GM12878 (cell line): ENCODE data around the gene TRIM45. TPM values are rescaled to one million over a fixed set of nuclear protein-coding genes. Genes with fewer than 3 reads are reported as not detected.

ENCODE experiments used
- ATAC-seq: fragments of 200-7000 bp; cut with Tn5 transposase; 3 replicates; pipeline ENCODE4 v1.9.1; 2020; ENCODE audit warnings: mild to moderate bottlenecking, moderate library complexity
- BruUV-seq: library from RNA; stranded (reverse); fragments of 400-500 nt; replicated peaks from 2 replicates; lab custom pipeline; 2021; lab: Mats Ljungman, UMichigan
- CTCF ChIA-PET: fragments of 300-600 bp; sonication (Branson Sonifier 250); formaldehyde crosslinking; extraction: SDS; loops from one replicate; lab custom pipeline; 2021; ENCODE audit warnings: inconsistent platforms; lab: Yijun Ruan, JAX
- POLR2A ChIA-PET: fragments of 350-600 bp; formaldehyde crosslinking; extraction: SDS; loops from one replicate; lab custom pipeline; 2021; ENCODE audit warnings: inconsistent platforms; lab: Charles Lee
- RAD21 ChIA-PET: fragments of 300-600 bp; sonication (Branson Sonifier 250); formaldehyde crosslinking; loops from one replicate; lab custom pipeline; 2023; ENCODE audit warnings: antibody characterized with exemption; ENCODE audit not compliant: unreplicated experiment; lab: Charles Lee
- SMC1A ChIA-PET: fragments of 300-600 bp; sonication (Branson Sonifier 250); formaldehyde crosslinking; loops from one replicate; lab custom pipeline; 2023; ENCODE audit not compliant: unreplicated experiment, uncharacterized antibody; lab: Charles Lee
- DNase-seq: peaks from one replicate; pipeline ENCODE4 v3.0.0-alpha.2; 2011; ENCODE audit warnings: low read depth, low spot score
- FAIRE-seq: peaks from 3 replicates; lab custom pipeline; 2011; peaks lifted over from hg19 to GRCh38; lab: Jason Lieb, UNC
- H2AFZ ChIP-seq: 2 replicates; pipeline ENCODE4 v1.6.0; 2011; ENCODE audit warnings: low read depth, low read length, control low read depth; ENCODE audit not compliant: control insufficient read depth
- H3K27ac ChIP-seq: 2 replicates; pipeline ENCODE4 v1.5.1; 2011; ENCODE audit warnings: control low read depth; ENCODE audit not compliant: control insufficient read depth, insufficient read depth
- H3K27me3 ChIP-seq, 2 experiments: replicated peaks in 1 of 2; 2 replicates each; pipeline versions ENCODE4 v1.6.0 to v1.6.1; 2011; ENCODE audit warnings: low read length in 1 of 2; ENCODE audit not compliant: control insufficient read depth in 2 of 2, insufficient read depth in 2 of 2
- H3K36me3 ChIP-seq, 2 experiments: 2 replicates each; pipeline ENCODE4 v1.5.1; 2011; ENCODE audit warnings: low read length in 1 of 2; ENCODE audit not compliant: control insufficient read depth in 2 of 2, insufficient read depth in 2 of 2
- H3K4me1 ChIP-seq: 2 replicates; pipeline ENCODE4 v1.6.1; 2011; ENCODE audit warnings: mild to moderate bottlenecking, low read length, moderate library complexity, mixed read lengths; ENCODE audit not compliant: control insufficient read depth, insufficient read depth
- H3K4me2 ChIP-seq: 2 replicates; pipeline ENCODE4 v1.6.0; 2011; ENCODE audit warnings: control low read depth; ENCODE audit not compliant: control insufficient read depth, insufficient read depth
- H3K4me3 ChIP-seq: fragments of 200-600 bp; sonication (generic); 2 replicates; pipeline ENCODE4 v1.5.1; 2016
- H3K79me2 ChIP-seq: 2 replicates; pipeline ENCODE4 v1.6.0; 2011; ENCODE audit warnings: low read length; ENCODE audit not compliant: control insufficient read depth, insufficient read depth
- H3K9ac ChIP-seq: 2 replicates; pipeline ENCODE4 v1.8.0; 2011; ENCODE audit warnings: low read length, control low read depth, mixed read lengths; ENCODE audit not compliant: control insufficient read depth, insufficient read depth
- H3K9me3 ChIP-seq: replicated peaks from 3 replicates; pipeline ENCODE4 v1.5.1; 2011; ENCODE audit warnings: mild to moderate bottlenecking, low read length; ENCODE audit not compliant: control insufficient read depth, insufficient read depth
- H4K20me1 ChIP-seq: 2 replicates; pipeline ENCODE4 v1.6.0; 2011; ENCODE audit not compliant: control insufficient read depth, insufficient read depth
- BACH1 ChIP-seq: fragments of 450-650 bp; IDR thresholded peaks from 2 replicates; pipeline ENCODE4 v1.6.1; 2017; ENCODE audit warnings: mild to moderate bottlenecking, borderline replicate concordance
- BCLAF1 ChIP-seq: fragments of 450-650 bp; IDR thresholded peaks from 2 replicates; pipeline ENCODE4 v1.6.1; 2017; ENCODE audit warnings: antibody characterized with exemption, mild to moderate bottlenecking, moderate library complexity
- CREB1 ChIP-seq: IDR thresholded peaks from 2 replicates; pipeline ENCODE4 v1.6.1; 2012; ENCODE audit warnings: low read depth, mild to moderate bottlenecking, inconsistent platforms
- KAT2A ChIP-seq: conservative IDR thresholded peaks from 2 replicates; pipeline ENCODE4 v1.6.1; 2011; ENCODE audit warnings: low read depth, low read length; ENCODE audit not compliant: control insufficient read depth
- MTA3 ChIP-seq: IDR thresholded peaks from 2 replicates; pipeline ENCODE4 v1.6.1; 2012; ENCODE audit warnings: low read length, inconsistent platforms, borderline replicate concordance
- PKNOX1 ChIP-seq: fragments of 450-650 bp; IDR thresholded peaks from 2 replicates; pipeline ENCODE4 v1.6.1; 2016; ENCODE audit warnings: mild to moderate bottlenecking
- SPI1 ChIP-seq: IDR thresholded peaks from 2 replicates; pipeline ENCODE4 v1.6.1; 2011; ENCODE audit warnings: low read depth, mild to moderate bottlenecking, low read length, moderate library complexity, borderline replicate concordance; ENCODE audit not compliant: insufficient read depth
- SUZ12 ChIP-seq: fragments of 200-600 bp; sonication (generic); IDR thresholded peaks from one replicate; pipeline ENCODE4 v1.6.1; 2018; ENCODE audit warnings: antibody characterized with exemption, mild to moderate bottlenecking; ENCODE audit not compliant: unreplicated experiment
- TCF7 ChIP-seq: IDR thresholded peaks from 2 replicates; pipeline ENCODE4 v1.6.1; 2014; ENCODE audit warnings: antibody characterized with exemption, borderline replicate concordance
- YY1 ChIP-seq: IDR thresholded peaks from 2 replicates; pipeline ENCODE4 v1.6.1; 2011; ENCODE audit warnings: low read depth, mild to moderate bottlenecking, low read length
- WGBS: methylation state at CpG from one replicate; pipeline ENCODE4 v1.1.6; 2016; ENCODE audit warnings: low lambda C conversion rate; ENCODE audit not compliant: insufficient replicate concordance, insufficient coverage; ENCODE audit errors: missing lambda C conversion rate; 5-methylcytosine and 5-hydroxymethylcytosine counted together
- in situ Hi-C: fragments of 300-500 bp; cut with MboI; formaldehyde crosslinking; loops from 9 replicates; pipeline ENCODE4 v1.14.3; 2018; ENCODE audit warnings: mixed read lengths
- intact Hi-C: fragments of 100-400 bp; cut with micrococcal nuclease; formaldehyde crosslinking; loops from one replicate; pipeline ENCODE4 v1.14.2; 2022; ENCODE audit not compliant: unreplicated experiment
- polyA plus RNA-seq, 11 experiments: library from polyadenylated mRNA; depleted of rRNA in 4 of 11; unstranded in 6 of 11; stranded (reverse) in 5 of 11; fragments of >200 nt; fragmentation: Nextera tagmentation in 4 of 11; fragmentation: Illumina TruSeq in 1 of 11; extraction: Ambion mirVana in 4 of 11; extraction: Trizol in 1 of 11; gene quantifications; 1 replicate in 1 of 11; 2 replicates in 10 of 11; pipeline versions ENCODE4 v1.2.1 to v1.2.3, GENCODE V29; 2011 to 2016; ENCODE audit warnings: inconsistent platforms in 2 of 11, missing spikeins in 2 of 11, low read depth in 1 of 11
- total RNA-seq, 4 experiments: library from RNA; depleted of rRNA in 3 of 4; stranded (reverse); fragments of >200 nt in 3 of 4; fragmentation: Illumina TruSeq in 1 of 4; extraction: Trizol in 1 of 4; gene quantifications; 2 replicates each; pipeline versions ENCODE4 v1.2.1 to v1.2.3, GENCODE V29; 2013 to 2021

TRIM45 gene
- total and polyA plus RNA-seq, 10 of the 15 experiments (the other 5 are each of a cell fraction or from before 2014, with no cell fraction given): 0.31 to 0.86 (median 0.46) TPM

GRCh38 chr1:117146575-117147340 is 25.2 kb upstream of the TRIM45 start:
- Histone ChIP-seq H3K9me3 (no peaks in the 10 kb centered on the region; the same call in 1 of the 3 replicates), H2AFZ (no peak overlapping the region), H3K4me1 (no peaks in the 10 kb centered on the region), H3K4me3 (no peak overlapping the region), H3K4me2 (no peak overlapping the region), H3K79me2 (no peaks in the 10 kb centered on the region), H3K27ac (no peak overlapping the region), H3K36me3 (no peaks in the 10 kb centered on the region), H3K27me3 (peaks cover 0 to 3% of the 10 kb centered on the region in 2 experiments; a peak in 1 of 4 replicates), H4K20me1 (no peaks in the 10 kb centered on the region), H3K9ac (no peak overlapping the region)
- WGBS: 27% methylated on average over 8 of the region's 8 CpGs
- ChIA-PET SMC1A (no interaction called here), RAD21 (no interaction called here), POLR2A (no interaction called here), CTCF (interaction anchor here (1.1 kb wide), 1 partner anchor 18 kb away, joined by 4 read pairs; no protein-coding TSS in a partner anchor)
- no peak for DNase-seq
- in situ Hi-C loops (no loop called here), intact Hi-C loops (no loop called here)
- TF ChIP-seq PKNOX1: no peak
- TF ChIP-seq CREB1: no peak
- TF ChIP-seq SPI1: no peak
- TF ChIP-seq BCLAF1: no peak
- TF ChIP-seq KAT2A: no peak
- TF ChIP-seq MTA3: no peak
- no peak for TF ChIP-seq BACH1
- TF ChIP-seq SUZ12: no peak
- TF ChIP-seq YY1: no peak
- no peak for TF ChIP-seq TCF7
- no peak for ATAC-seq
- no TSS peak for BruUV-seq
- FAIRE-seq: no peak
